ENCODE measurements around the gene ESRRG.

Gene ESRRG

DNA sequence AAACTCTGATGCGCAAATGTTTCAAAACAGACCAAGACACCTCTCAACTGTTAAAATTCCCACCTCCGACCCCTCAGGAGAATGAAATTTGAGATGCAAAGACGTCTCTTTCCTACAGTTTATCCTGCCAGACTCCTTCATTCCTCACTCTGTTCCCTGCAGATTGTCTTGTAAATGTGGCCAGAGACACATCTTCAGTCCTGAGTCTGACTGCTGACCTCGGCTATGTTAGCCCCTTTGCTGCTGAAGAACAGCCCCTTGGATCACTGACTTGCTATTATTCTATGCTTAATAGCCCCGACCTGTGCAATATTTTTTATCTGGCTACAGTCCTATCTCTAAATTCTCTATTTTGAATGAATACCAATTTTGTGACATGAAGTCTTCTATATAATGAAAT lies 16.6 kb upstream of the ESRRG start:
- Histone ChIP-seq H3K36me3 (no peaks in the 10 kb centered on the region), H3K4me3 (no peak overlapping the region), H3K27ac (no peak overlapping the region), H3K27me3 (peaks cover 0 to 7% of the 10 kb centered on the region in 2 donors), H3K4me1 (no peaks in the 10 kb centered on the region), H3K9me3 (no peaks in the 10 kb centered on the region)
- intact Hi-C loops (cut with DNase I; ENCODE audit: low total_unique reads), result no loop called here
- DNase-seq, result no peak
- TF ChIP-seq, protein P1, sequence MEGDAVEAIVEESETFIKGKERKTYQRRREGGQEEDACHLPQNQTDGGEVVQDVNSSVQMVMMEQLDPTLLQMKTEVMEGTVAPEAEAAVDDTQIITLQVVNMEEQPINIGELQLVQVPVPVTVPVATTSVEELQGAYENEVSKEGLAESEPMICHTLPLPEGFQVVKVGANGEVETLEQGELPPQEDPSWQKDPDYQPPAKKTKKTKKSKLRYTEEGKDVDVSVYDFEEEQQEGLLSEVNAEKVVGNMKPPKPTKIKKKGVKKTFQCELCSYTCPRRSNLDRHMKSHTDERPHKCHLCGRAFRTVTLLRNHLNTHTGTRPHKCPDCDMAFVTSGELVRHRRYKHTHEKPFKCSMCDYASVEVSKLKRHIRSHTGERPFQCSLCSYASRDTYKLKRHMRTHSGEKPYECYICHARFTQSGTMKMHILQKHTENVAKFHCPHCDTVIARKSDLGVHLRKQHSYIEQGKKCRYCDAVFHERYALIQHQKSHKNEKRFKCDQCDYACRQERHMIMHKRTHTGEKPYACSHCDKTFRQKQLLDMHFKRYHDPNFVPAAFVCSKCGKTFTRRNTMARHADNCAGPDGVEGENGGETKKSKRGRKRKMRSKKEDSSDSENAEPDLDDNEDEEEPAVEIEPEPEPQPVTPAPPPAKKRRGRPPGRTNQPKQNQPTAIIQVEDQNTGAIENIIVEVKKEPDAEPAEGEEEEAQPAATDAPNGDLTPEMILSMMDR (IDR thresholded peaks at IDR 0.05), result no peak

DNA sequence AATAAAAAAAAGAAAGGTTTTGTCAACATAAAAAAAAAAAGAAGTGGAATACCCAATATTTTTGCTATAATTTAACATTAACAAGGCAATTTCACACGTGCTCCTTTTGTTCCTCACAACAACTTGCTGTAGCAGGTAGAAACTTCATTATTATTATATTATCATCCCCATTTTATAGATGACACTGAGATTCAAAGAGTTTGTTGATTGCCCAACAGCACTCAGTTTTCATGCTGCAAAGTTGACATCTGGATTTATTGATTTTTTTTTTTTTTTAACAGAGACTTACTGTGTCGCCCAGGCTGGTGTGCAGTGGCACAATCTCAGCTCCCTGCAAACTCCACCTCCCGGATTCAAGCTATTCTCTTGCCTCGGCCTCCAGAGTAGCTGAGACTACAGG lies 8.9 kb upstream of the ESRRG start:
- no peaks in the 10 kb centered on the region for H3K4me1 ChIP-seq
- H3K9me3 ChIP-seq, result no peaks in the 10 kb centered on the region
- no peak for DNase-seq
- TF ChIP-seq, protein P1 (IDR thresholded peaks at IDR 0.05), result no peak
- no peak overlapping the region for H3K27ac ChIP-seq
- H3K36me3 ChIP-seq, result no peaks in the 10 kb centered on the region
- intact Hi-C loops (cut with DNase I; ENCODE audit: low total_unique reads), result no loop called here
- H3K27me3 ChIP-seq, result peaks cover 0 to 2% of the 10 kb centered on the region in 2 donors
- H3K4me3 ChIP-seq, result no peak overlapping the region

DNA sequence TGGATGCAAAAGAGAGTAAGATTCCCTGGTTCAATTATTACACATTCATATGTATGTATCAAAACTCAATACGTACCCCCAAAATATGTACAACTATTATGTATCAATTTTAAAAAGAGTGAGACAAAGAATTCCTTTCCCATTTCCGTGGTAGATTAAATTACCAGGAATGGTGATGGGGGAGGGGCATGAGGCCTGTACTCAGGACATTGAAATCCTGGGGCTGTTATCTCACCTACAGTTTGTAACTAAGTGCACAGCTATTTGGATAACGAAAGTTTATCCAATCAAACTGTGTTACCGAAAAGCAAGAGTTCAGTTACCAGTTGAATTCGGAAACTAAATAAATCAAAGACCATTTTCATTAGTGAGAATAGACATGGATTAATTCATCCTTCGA lies 8.3 kb upstream of the ESRRG start:
- Histone ChIP-seq H3K4me3 (no peak overlapping the region), H3K4me1 (no peaks in the 10 kb centered on the region), H3K9me3 (no peaks in the 10 kb centered on the region), H3K27ac (no peak overlapping the region), H3K36me3 (no peaks in the 10 kb centered on the region), H3K27me3 (peaks cover 0 to 2% of the 10 kb centered on the region in 2 donors)
- intact Hi-C loops (cut with DNase I; ENCODE audit: low total_unique reads), result no loop called here
- no peak for DNase-seq
- TF ChIP-seq, protein P1 (IDR thresholded peaks at IDR 0.05), result no peak

DNA sequence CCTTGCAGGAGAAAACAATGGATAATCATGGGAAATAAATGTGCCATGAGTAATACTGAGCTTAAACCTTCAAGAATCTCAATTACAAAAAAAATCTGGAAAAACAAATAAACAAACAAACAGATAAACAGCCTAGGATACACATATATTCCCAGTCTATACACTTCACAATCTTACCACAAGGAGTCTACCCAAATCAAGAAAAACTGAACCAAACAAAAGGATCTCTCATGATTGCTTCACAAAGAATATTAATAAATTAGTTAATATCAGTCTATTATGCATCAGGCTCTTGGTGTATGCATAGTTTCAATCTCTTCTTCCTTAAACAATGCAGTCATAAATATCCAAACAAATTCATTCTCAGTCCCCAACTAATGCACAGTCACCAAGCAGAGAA lies 3.2 kb upstream of the ESRRG start:
- Histone ChIP-seq H3K27me3 (peaks cover 0 to 25% of the 10 kb centered on the region in 2 donors), H3K27ac (no peak overlapping the region), H3K4me1 (peaks cover 0 to 16% (median 4%) of the 10 kb centered on the region in 4 donors), H3K36me3 (no peaks in the 10 kb centered on the region), H3K4me3 (no peak overlapping the region), H3K9me3 (no peaks in the 10 kb centered on the region)
- intact Hi-C loops (cut with DNase I; ENCODE audit: low total_unique reads), result no loop called here
- TF ChIP-seq, protein P1 (IDR thresholded peaks at IDR 0.05), result no peak
- no peak for DNase-seq

DNA sequence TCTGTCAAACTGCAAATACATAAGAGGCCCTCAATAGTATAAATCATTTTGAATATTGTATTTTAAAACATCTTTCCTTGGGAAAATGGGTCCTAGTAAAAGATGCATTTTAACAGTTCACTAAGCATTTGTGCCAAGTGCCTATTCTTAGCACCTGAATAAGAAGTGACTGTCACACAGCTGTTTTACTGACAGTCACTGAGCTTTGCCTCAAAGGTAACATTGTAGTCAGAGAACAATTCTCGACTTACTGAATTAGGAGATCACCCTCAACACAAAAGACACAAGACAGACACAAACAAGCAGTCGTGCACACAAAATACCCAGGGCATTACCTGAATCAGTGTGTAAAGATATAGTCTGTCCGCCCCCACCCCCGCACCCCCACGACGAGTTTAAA lies 408 bp downstream of the ESRRG start:
- Histone ChIP-seq H3K36me3 (no peaks in the 10 kb centered on the region), H3K4me3 (no peak overlapping the region)

More for the DNA sequence above, 408 bp downstream of the ESRRG start:
- H3K27ac ChIP-seq, result no peak overlapping the region
- TF ChIP-seq, protein P1 (IDR thresholded peaks at IDR 0.05), result no peak
- peaks cover 0 to 23% of the 10 kb centered on the region in 2 donors for H3K27me3 ChIP-seq
- intact Hi-C loops (cut with DNase I; ENCODE audit: low total_unique reads), result no loop called here
- no peaks in the 10 kb centered on the region for H3K9me3 ChIP-seq
- peaks cover 0 to 16% (median 4%) of the 10 kb centered on the region in 4 donors for H3K4me1 ChIP-seq
- no peak for DNase-seq

Data from tibial artery (tissue), 4 donors.